Neuron (in vitro differentiated cells): ENCODE results near the gene FAM76A.
"Not testable (repeated sequence)": the region's sequence is repeated elsewhere in the genome, so short reads cannot be mapped to it uniquely, and the experiment has no call there.

Source experiments
- H2AFZ ChIP-seq: one replicate; pipeline ENCODE4 v1.6.1; 2013; ENCODE audit warnings: low read depth, mild to moderate bottlenecking, inconsistent platforms, low read length, moderate library complexity
- H3K27me3 ChIP-seq: one replicate; pipeline ENCODE4 v1.6.1; 2013; ENCODE audit warnings: low read length; ENCODE audit not compliant: insufficient read depth
- H3K36me3 ChIP-seq: one replicate; pipeline ENCODE4 v1.6.1; 2013; ENCODE audit warnings: low read length; ENCODE audit not compliant: insufficient read depth
- H3K4me1 ChIP-seq: one replicate; pipeline ENCODE4 v1.6.1; 2013; ENCODE audit warnings: low read length; ENCODE audit not compliant: insufficient read depth
- H3K4me3 ChIP-seq: 2 replicates; pipeline ENCODE4 v1.5.1; 2013; ENCODE audit warnings: mild to moderate bottlenecking, low read length, moderate library complexity
- H3K9me3 ChIP-seq: one replicate; pipeline ENCODE4 v1.6.1; 2013; ENCODE audit warnings: low read length

FAM76A gene

GRCh38 chr1:27725374-27726172 is at the start of gene FAM76A:
Gene FAM76A, plus strand, starts transcription at chr1:27725961. Its CDS starts 120 bp downstream, at chr1:27726081.
- H3K9me3 ChIP-seq, result no peaks in the 10 kb centered on the region
- H3K27me3 ChIP-seq, result no peaks in the 10 kb centered on the region
- peaks cover 10% of the 10 kb centered on the region for H3K36me3 ChIP-seq
- H2AFZ ChIP-seq, result peak within 1 kb of the TSS; percentile 91
- peaks cover 16% of the 10 kb centered on the region for H3K4me1 ChIP-seq
- H3K4me3 ChIP-seq, result peak within 1 kb of the TSS; percentile 67

GRCh38 chr1:27676410-27676809 is 49.4 kb upstream of the FAM76A start:
- H3K9me3 ChIP-seq, result peaks cover 3% of the 10 kb centered on the region
- H2AFZ ChIP-seq, result no peak overlapping the region
- no peak overlapping the region for H3K4me3 ChIP-seq
- H3K4me1 ChIP-seq, result peaks cover 12% of the 10 kb centered on the region
- no peaks in the 10 kb centered on the region for H3K36me3 ChIP-seq
- no peaks in the 10 kb centered on the region for H3K27me3 ChIP-seq

- Histone ChIP-seq H3K4me1 (no peaks in the 10 kb centered on the region), H3K27me3 (no peaks in the 10 kb centered on the region), H3K9me3 (peaks cover 3% of the 10 kb centered on the region), H2AFZ (no peak overlapping the region), H3K4me3 (no peak overlapping the region), H3K36me3 (no peaks in the 10 kb centered on the region)
Measured at GRCh38 chr1:27678747-27679146, 47.0 kb upstream of the FAM76A start.

- H3K9me3 ChIP-seq, H3K4me1 ChIP-seq, H3K4me3 ChIP-seq, H3K27me3 ChIP-seq, H2AFZ ChIP-seq, H3K36me3 ChIP-seq: not testable (repeated sequence)
Measured at GRCh38 chr1:27680225-27680791, 45.5 kb upstream of the FAM76A start.

GRCh38 chr1:27681580-27681979 is 44.2 kb upstream of the FAM76A start:
- H3K36me3 ChIP-seq, H3K9me3 ChIP-seq, H3K27me3 ChIP-seq, H3K4me1 ChIP-seq, H3K4me3 ChIP-seq, H2AFZ ChIP-seq: not testable (repeated sequence)

GRCh38 chr1:27682351-27682944 is 43.3 kb upstream of the FAM76A start:
- Histone ChIP-seq H3K4me1 (no peaks in the 10 kb centered on the region), H3K9me3 (peaks cover 3% of the 10 kb centered on the region)

GRCh38 chr1:27684176-27684575 is 41.6 kb upstream of the FAM76A start:
- peaks cover 3% of the 10 kb centered on the region for H3K9me3 ChIP-seq
- H3K4me1 ChIP-seq, result no peaks in the 10 kb centered on the region
- no peaks in the 10 kb centered on the region for H3K36me3 ChIP-seq
- H3K27me3 ChIP-seq, result peaks cover 5% of the 10 kb centered on the region
- no peak overlapping the region for H3K4me3 ChIP-seq
- H2AFZ ChIP-seq, result no peak overlapping the region

More at GRCh38 chr1:27682351-27682944, 43.3 kb upstream of the FAM76A start:
- H3K27me3 ChIP-seq, result no peaks in the 10 kb centered on the region
- H2AFZ ChIP-seq, result no peak overlapping the region
- H3K4me3 ChIP-seq, result no peak overlapping the region
- H3K36me3 ChIP-seq, result no peaks in the 10 kb centered on the region

GRCh38 chr1:27686223-27686990 is 39.4 kb upstream of the FAM76A start:
- Histone ChIP-seq H3K4me1 (peaks cover 3% of the 10 kb centered on the region), H3K27me3 (peaks cover 7% of the 10 kb centered on the region), H3K9me3 (no peaks in the 10 kb centered on the region), H3K36me3 (no peaks in the 10 kb centered on the region), H2AFZ (no peak overlapping the region), H3K4me3 (no peak overlapping the region)

- H3K36me3 ChIP-seq, result no peaks in the 10 kb centered on the region
- no peak overlapping the region for H2AFZ ChIP-seq
- peaks cover 3% of the 10 kb centered on the region for H3K4me1 ChIP-seq
- H3K27me3 ChIP-seq, result peaks cover 7% of the 10 kb centered on the region
- no peaks in the 10 kb centered on the region for H3K9me3 ChIP-seq
- H3K4me3 ChIP-seq, result no peak overlapping the region
Measured at GRCh38 chr1:27687906-27688305, 37.9 kb upstream of the FAM76A start.

GRCh38 chr1:27689423-27690173 is 36.2 kb upstream of the FAM76A start:
- H2AFZ ChIP-seq, result no peak overlapping the region
- no peaks in the 10 kb centered on the region for H3K36me3 ChIP-seq
- no peaks in the 10 kb centered on the region for H3K9me3 ChIP-seq
- no peak overlapping the region for H3K4me3 ChIP-seq
- H3K4me1 ChIP-seq, result peaks cover 3% of the 10 kb centered on the region
- peaks cover 7% of the 10 kb centered on the region for H3K27me3 ChIP-seq

GRCh38 chr1:27690183-27690582 is 35.6 kb upstream of the FAM76A start:
- Histone ChIP-seq H3K4me1 (peaks cover 3% of the 10 kb centered on the region), H2AFZ (no peak overlapping the region), H3K36me3 (no peaks in the 10 kb centered on the region), H3K4me3 (no peak overlapping the region), H3K9me3 (no peaks in the 10 kb centered on the region), H3K27me3 (peaks cover 7% of the 10 kb centered on the region)

GRCh38 chr1:27696835-27697234 is 28.9 kb upstream of the FAM76A start:
- H3K4me1 ChIP-seq, H3K9me3 ChIP-seq, H3K36me3 ChIP-seq, H2AFZ ChIP-seq, H3K27me3 ChIP-seq, H3K4me3 ChIP-seq: not testable (repeated sequence)
